DOHH2 (cell line): ENCODE measurements around the gene BBX.

Source experiments
- H3F3A ChIP-seq: fragments of 200-600 bp; sonication (generic), shearing (Covaris generic); 2 replicates; pipeline ENCODE4 v1.6.0; 2016; ENCODE audit warnings: antibody characterized with exemption, mild to moderate bottlenecking; ENCODE audit not compliant: control insufficient read depth, insufficient read depth
- H3K27ac ChIP-seq: fragments of 200-600 bp; sonication (generic); 2 replicates; pipeline ENCODE4 v1.5.1; 2014; ENCODE audit warnings: low read depth, mild to moderate bottlenecking, low read length, moderate library complexity
- H3K27me3 ChIP-seq: fragments of 200-600 bp; sonication (generic); 2 replicates; pipeline ENCODE4 v1.6.1; 2014; ENCODE audit warnings: mild to moderate bottlenecking, low read length, mixed read lengths; ENCODE audit not compliant: control insufficient read depth
- H3K36me3 ChIP-seq: fragments of 200-600 bp; sonication (generic); 2 replicates; pipeline ENCODE4 v1.6.1; 2014; ENCODE audit warnings: mild to moderate bottlenecking, low read length, moderate library complexity, mixed read lengths; ENCODE audit not compliant: control insufficient read depth
- H3K4me1 ChIP-seq: fragments of 200-600 bp; sonication (generic); 2 replicates; pipeline ENCODE4 v1.6.1; 2014; ENCODE audit warnings: mild to moderate bottlenecking, low read length, mixed read lengths; ENCODE audit not compliant: control insufficient read depth
- H3K4me2 ChIP-seq: fragments of 200-600 bp; sonication (generic); 2 replicates; pipeline ENCODE4 v1.6.0; 2014; ENCODE audit warnings: mild to moderate bottlenecking, low read length, moderate library complexity
- H3K4me3 ChIP-seq: fragments of 200-600 bp; sonication (generic); 2 replicates; pipeline ENCODE4 v1.5.1; 2014; ENCODE audit warnings: mild to moderate bottlenecking, low read length, mixed read lengths
- H3K79me2 ChIP-seq: fragments of 200-600 bp; sonication (generic); 2 replicates; pipeline ENCODE4 v1.6.1; 2014; ENCODE audit warnings: mild to moderate bottlenecking, low read length, mixed read lengths; ENCODE audit not compliant: control insufficient read depth
- H3K9me2 ChIP-seq: fragments of 200-600 bp; sonication (generic); replicated peaks from 2 replicates; pipeline ENCODE4 v1.6.1; 2014; ENCODE audit warnings: mild to moderate bottlenecking, low read length, mixed read lengths; ENCODE audit not compliant: control insufficient read depth
- H3K9me3 ChIP-seq: fragments of 200-600 bp; sonication (generic); 2 replicates; pipeline ENCODE4 v1.6.1; 2014; ENCODE audit warnings: antibody characterized with exemption, low read length, mixed read lengths; ENCODE audit not compliant: control insufficient read depth, insufficient read depth
- H4K20me1 ChIP-seq: fragments of 200-600 bp; sonication (generic); 2 replicates; pipeline ENCODE4 v1.6.0; 2014; ENCODE audit warnings: low read depth, mild to moderate bottlenecking, antibody characterized with exemption, low read length, moderate library complexity; ENCODE audit not compliant: control insufficient read depth, insufficient read depth
- EZH2phosphoT487 ChIP-seq: fragments of 200-600 bp; sonication (generic); IDR thresholded peaks from 2 replicates; pipeline ENCODE4 v1.6.1; 2017; ENCODE audit warnings: borderline replicate concordance, mild to moderate bottlenecking, antibody characterized with exemption, low read length, moderate library complexity, mixed read lengths
- TF ChIP-seq, protein P1 (sequence below): fragments of 200-600 bp; sonication (generic); IDR thresholded peaks from one replicate; pipeline ENCODE4 v1.5.1; 2014; ENCODE audit warnings: antibody characterized with exemption, mild to moderate bottlenecking, low read depth, low read length; ENCODE audit not compliant: poor library complexity, severe bottlenecking

Gene BBX

DNA sequence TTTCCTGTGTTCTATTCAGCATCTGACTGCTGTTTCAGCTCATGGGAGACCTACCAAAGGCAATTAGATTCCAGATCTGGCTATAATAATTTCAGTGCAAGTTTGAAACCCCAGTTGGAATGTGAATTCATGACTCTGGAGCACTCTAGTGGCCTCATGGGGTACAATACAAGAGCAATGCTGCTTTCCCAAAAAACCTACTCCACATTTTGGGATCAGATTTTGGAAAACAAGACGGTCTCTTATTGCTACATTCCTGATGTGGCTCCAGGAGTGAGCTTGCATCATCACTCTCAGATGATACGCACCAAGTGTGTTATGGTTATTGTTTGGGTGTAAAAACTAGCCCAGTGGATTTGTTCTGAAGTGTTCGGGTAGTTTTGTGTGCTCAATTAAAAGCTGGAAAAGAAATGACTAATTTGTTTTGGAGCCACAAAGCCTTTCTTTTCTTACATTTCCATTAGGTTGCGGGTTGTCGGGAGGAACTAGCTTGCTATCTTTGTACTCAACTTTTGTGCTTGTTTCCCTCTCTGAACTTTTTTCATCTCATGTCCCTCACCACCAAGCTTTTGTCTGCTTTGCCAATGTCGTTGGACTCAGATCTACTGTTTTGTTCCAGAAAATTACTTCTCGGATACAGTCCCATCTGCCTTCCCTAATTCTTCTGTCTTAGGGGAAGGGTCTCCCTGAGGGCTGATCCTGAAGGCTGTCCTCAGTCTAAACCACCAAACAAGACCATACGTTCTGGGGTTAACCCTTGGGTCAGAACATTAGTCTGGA lies 272.1 kb downstream of the BBX start:
- Histone ChIP-seq H3K4me1 (peaks cover 23% of the 10 kb centered on the region), H4K20me1 (no peaks in the 10 kb centered on the region), H3K4me2 (no peak overlapping the region), H3K27ac (no peak overlapping the region), H3K4me3 (no peak overlapping the region), H3F3A (no peaks in the 10 kb centered on the region), H3K9me3 (no peaks in the 10 kb centered on the region), H3K27me3 (no peaks in the 10 kb centered on the region), H3K9me2 (no peaks in the 10 kb centered on the region), H3K79me2 (no peaks in the 10 kb centered on the region), H3K36me3 (peaks cover 40% of the 10 kb centered on the region)
- TF ChIP-seq, protein P1, sequence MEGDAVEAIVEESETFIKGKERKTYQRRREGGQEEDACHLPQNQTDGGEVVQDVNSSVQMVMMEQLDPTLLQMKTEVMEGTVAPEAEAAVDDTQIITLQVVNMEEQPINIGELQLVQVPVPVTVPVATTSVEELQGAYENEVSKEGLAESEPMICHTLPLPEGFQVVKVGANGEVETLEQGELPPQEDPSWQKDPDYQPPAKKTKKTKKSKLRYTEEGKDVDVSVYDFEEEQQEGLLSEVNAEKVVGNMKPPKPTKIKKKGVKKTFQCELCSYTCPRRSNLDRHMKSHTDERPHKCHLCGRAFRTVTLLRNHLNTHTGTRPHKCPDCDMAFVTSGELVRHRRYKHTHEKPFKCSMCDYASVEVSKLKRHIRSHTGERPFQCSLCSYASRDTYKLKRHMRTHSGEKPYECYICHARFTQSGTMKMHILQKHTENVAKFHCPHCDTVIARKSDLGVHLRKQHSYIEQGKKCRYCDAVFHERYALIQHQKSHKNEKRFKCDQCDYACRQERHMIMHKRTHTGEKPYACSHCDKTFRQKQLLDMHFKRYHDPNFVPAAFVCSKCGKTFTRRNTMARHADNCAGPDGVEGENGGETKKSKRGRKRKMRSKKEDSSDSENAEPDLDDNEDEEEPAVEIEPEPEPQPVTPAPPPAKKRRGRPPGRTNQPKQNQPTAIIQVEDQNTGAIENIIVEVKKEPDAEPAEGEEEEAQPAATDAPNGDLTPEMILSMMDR = peak; percentile 34
- TF ChIP-seq EZH2phosphoT487 = no peak

GRCh38 chr3:107795514-107796094 lies 272.8 kb downstream of the BBX start:
- Histone ChIP-seq H3K4me2 (no peak overlapping the region), H3K9me2 (no peaks in the 10 kb centered on the region), H3K4me1 (peaks cover 23% of the 10 kb centered on the region), H3K79me2 (no peaks in the 10 kb centered on the region), H3K27ac (no peak overlapping the region), H4K20me1 (no peaks in the 10 kb centered on the region), H3K4me3 (no peak overlapping the region), H3K9me3 (no peaks in the 10 kb centered on the region), H3F3A (no peaks in the 10 kb centered on the region), H3K36me3 (peaks cover 38% of the 10 kb centered on the region), H3K27me3 (no peaks in the 10 kb centered on the region)
- TF ChIP-seq EZH2phosphoT487 = no peak
- TF ChIP-seq, protein P1 = no peak

- TF ChIP-seq, protein P1 = no peak
- TF ChIP-seq EZH2phosphoT487 = no peak
- peak overlapping the region; percentile 36 for H3K4me2 ChIP-seq
- no peaks in the 10 kb centered on the region for H3K9me3 ChIP-seq
- H3K4me3 ChIP-seq = no peak overlapping the region
- peaks cover 23% of the 10 kb centered on the region for H3K4me1 ChIP-seq
- no peaks in the 10 kb centered on the region for H3K9me2 ChIP-seq
- H4K20me1 ChIP-seq = no peaks in the 10 kb centered on the region
- no peaks in the 10 kb centered on the region for H3K27me3 ChIP-seq
- no peak overlapping the region for H3K27ac ChIP-seq
- H3K79me2 ChIP-seq = no peaks in the 10 kb centered on the region
- H3F3A ChIP-seq = no peaks in the 10 kb centered on the region
- peaks cover 50% of the 10 kb centered on the region for H3K36me3 ChIP-seq
These were observed 274.0 kb downstream of the BBX start for GRCh38 chr3:107796791-107797190.
